Activated gamma-delta T cell (primary cell): ENCODE results near the gene KCNS1.
"Not testable (repeated sequence)": the region's sequence is repeated elsewhere in the genome, so short reads cannot be mapped to it uniquely, and the experiment has no call there.

Experiments used
- DNase-seq: peaks from one replicate; lab custom pipeline; 2025; lab: John Stamatoyannopoulos, UW
- total RNA-seq, 2 donors: gene quantifications; one replicate each; lab custom pipeline; 2026; lab: John Stamatoyannopoulos, UW

The KCNS1 gene
- 0.05 to 0.09 reads per million in 2 donors for total RNA-seq

GRCh38 chr20:45100563-45101245 is at the start of gene KCNS1:
KCNS1 (minus strand) TSS chr20:45101127; CDS start chr20:45099236, 1,891 bp downstream.
- no peak for DNase-seq

- no peak for DNase-seq
Observed at GRCh38 chr20:45149062-45149461, 48.1 kb upstream of the KCNS1 start.

GRCh38 chr20:45140836-45141235 is 39.9 kb upstream of the KCNS1 start:
- no peak for DNase-seq

GRCh38 chr20:45139733-45140375 is 38.9 kb upstream of the KCNS1 start:
- not testable (repeated sequence) for DNase-seq

GRCh38 chr20:45138561-45139300 is 37.8 kb upstream of the KCNS1 start:
- peak; percentile 19 for DNase-seq

GRCh38 chr20:45136911-45137310 is 36.0 kb upstream of the KCNS1 start:
- no peak for DNase-seq

- DNase-seq, result no peak
Observed at GRCh38 chr20:45128099-45128498, 27.2 kb upstream of the KCNS1 start.

GRCh38 chr20:45124365-45124764 is 23.4 kb upstream of the KCNS1 start, which contains the start of gene WFDC12:
WFDC12 (minus strand) TSS chr20:45124465; CDS start chr20:45124447, 18 bp downstream.
- DNase-seq, result no peak

GRCh38 chr20:45121388-45121787 is 20.5 kb upstream of the KCNS1 start:
- no peak for DNase-seq

- no peak for DNase-seq
Observed at GRCh38 chr20:45119556-45120266, 18.8 kb upstream of the KCNS1 start.

- no peak for DNase-seq
Observed at GRCh38 chr20:45118028-45118427, 17.1 kb upstream of the KCNS1 start.

GRCh38 chr20:45117581-45117980 is 16.7 kb upstream of the KCNS1 start:
- DNase-seq, result no peak

- DNase-seq, result no peak
Observed at GRCh38 chr20:45115829-45116228, 14.9 kb upstream of the KCNS1 start.

GRCh38 chr20:45115386-45115774 is 14.5 kb upstream of the KCNS1 start:
- no peak for DNase-seq

GRCh38 chr20:45114465-45115385 is 13.8 kb upstream of the KCNS1 start, which contains the start of gene WFDC5:
WFDC5 (minus strand) TSS chr20:45115174; CDS start chr20:45115083, 91 bp downstream.
- DNase-seq, result no peak

GRCh38 chr20:45113865-45114264 is 12.9 kb upstream of the KCNS1 start:
- DNase-seq, result no peak

GRCh38 chr20:45112754-45113153 is 11.8 kb upstream of the KCNS1 start:
- DNase-seq, result no peak

- no peak for DNase-seq
Observed at GRCh38 chr20:45111799-45112471, 11.0 kb upstream of the KCNS1 start.

- DNase-seq, result no peak
Observed at GRCh38 chr20:45111285-45111684, 10.4 kb upstream of the KCNS1 start.

- DNase-seq, result no peak
Observed at GRCh38 chr20:45110301-45110700, 9.4 kb upstream of the KCNS1 start.
